HUES64 (cell line): ENCODE data around the gene GEN1. TPM values are rescaled to one million over a fixed set of nuclear protein-coding genes. Genes with fewer than 3 reads are reported as not detected.
A peak's percentile ranks its signal among the peaks of the same experiment; 100 is the strongest.

ENCODE experiments used
- H3K27ac ChIP-seq: 2 replicates; pipeline ENCODE4 v1.7.0; 2013; ENCODE audit warnings: low read depth, low read length, inconsistent platforms
- H3K27me3 ChIP-seq: 2 replicates; pipeline ENCODE4 v1.6.1; 2013; ENCODE audit warnings: mild to moderate bottlenecking, low read length; ENCODE audit not compliant: insufficient read depth
- H3K36me3 ChIP-seq: 2 replicates; pipeline ENCODE4 v1.6.1; 2013; ENCODE audit warnings: mild to moderate bottlenecking, low read length; ENCODE audit not compliant: insufficient read depth
- H3K4me1 ChIP-seq: 2 replicates; pipeline ENCODE4 v1.6.1; 2013; ENCODE audit warnings: mild to moderate bottlenecking, low read length, moderate library complexity; ENCODE audit not compliant: insufficient read depth
- H3K4me3 ChIP-seq: 2 replicates; pipeline ENCODE4 v1.5.1; 2013; ENCODE audit warnings: mild to moderate bottlenecking, low read length, moderate library complexity
- H3K9ac ChIP-seq: 2 replicates; pipeline ENCODE4 v1.6.1; 2013; ENCODE audit warnings: mild to moderate bottlenecking, low read depth, low read length
- H3K9me3 ChIP-seq: 2 replicates; pipeline ENCODE4 v1.6.1; 2013; ENCODE audit warnings: low read depth, low read length; ENCODE audit not compliant: insufficient read depth
- WGBS: fragments of 150-250, 120-280 bp; methylation state at CpG from one replicate; pipeline ENCODE4 v1.1.7; 2013; ENCODE audit warnings: missing lambda C conversion rate; 5-methylcytosine and 5-hydroxymethylcytosine counted together
- polyA plus RNA-seq, 2 experiments: library from polyadenylated mRNA; stranded (reverse); fragments of 50-300 nt; gene quantifications; one replicate each; pipeline ENCODE4 v1.2.3, GENCODE V29; 2013

GEN1 gene, protein sequence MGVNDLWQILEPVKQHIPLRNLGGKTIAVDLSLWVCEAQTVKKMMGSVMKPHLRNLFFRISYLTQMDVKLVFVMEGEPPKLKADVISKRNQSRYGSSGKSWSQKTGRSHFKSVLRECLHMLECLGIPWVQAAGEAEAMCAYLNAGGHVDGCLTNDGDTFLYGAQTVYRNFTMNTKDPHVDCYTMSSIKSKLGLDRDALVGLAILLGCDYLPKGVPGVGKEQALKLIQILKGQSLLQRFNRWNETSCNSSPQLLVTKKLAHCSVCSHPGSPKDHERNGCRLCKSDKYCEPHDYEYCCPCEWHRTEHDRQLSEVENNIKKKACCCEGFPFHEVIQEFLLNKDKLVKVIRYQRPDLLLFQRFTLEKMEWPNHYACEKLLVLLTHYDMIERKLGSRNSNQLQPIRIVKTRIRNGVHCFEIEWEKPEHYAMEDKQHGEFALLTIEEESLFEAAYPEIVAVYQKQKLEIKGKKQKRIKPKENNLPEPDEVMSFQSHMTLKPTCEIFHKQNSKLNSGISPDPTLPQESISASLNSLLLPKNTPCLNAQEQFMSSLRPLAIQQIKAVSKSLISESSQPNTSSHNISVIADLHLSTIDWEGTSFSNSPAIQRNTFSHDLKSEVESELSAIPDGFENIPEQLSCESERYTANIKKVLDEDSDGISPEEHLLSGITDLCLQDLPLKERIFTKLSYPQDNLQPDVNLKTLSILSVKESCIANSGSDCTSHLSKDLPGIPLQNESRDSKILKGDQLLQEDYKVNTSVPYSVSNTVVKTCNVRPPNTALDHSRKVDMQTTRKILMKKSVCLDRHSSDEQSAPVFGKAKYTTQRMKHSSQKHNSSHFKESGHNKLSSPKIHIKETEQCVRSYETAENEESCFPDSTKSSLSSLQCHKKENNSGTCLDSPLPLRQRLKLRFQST
- polyA plus RNA-seq (2013, experiment 1 of 2) = 12.4 TPM
- 12.1 TPM for polyA plus RNA-seq (2013, experiment 2 of 2)

DNA sequence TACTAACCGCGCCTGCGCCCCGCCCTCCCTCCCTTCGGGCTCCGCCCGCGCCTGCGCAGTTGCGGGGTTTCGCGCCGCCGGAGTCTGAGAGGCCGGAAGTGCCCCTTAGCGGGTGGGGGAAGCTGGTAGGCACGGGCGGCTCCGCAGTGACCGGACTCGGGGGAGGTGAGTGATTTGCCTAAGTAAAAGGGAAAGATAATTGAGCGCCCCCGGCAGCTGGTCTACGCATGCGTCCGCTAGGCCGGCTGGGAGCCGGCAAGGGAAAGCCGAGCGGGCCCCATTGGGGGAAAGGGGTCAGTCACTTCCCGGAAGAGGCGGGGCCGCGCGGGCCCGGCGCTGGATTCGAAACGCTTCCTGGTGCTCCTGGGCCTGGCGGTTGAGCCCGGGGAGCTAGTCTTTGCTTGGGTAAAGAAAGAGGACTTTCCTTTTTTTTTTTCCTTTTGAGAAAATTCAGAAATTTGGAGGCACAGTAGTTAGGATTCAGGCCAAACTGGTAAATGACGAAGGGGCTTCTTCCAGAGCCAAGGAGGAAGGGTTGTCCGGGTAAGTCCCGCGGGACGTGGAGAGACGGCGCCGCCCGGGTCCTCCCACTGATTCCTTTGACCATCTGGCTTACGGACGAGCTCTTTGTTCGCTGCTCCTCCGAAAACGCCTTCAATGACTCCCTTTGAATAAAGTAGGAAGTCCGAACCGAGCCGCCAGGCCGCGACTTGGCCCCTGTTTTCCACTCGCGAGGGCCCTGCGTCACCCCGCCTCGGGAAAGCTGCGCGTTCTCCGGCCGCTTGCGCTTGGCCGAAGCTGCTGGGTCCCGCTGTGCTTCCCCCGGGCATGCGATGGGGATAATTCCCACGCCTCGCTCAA lies at the start of gene GEN1, which contains the start of gene SMC6:
TSS of gene GEN1 (plus strand) at position 336 of the 861 bp plus-strand sequence. CDS start 5,806 bp downstream, outside the sequence.
TSS of gene SMC6 (minus strand) at position 8 of the 861 bp plus-strand sequence. CDS start 7,864 bp downstream, outside the sequence.
- Histone ChIP-seq H3K4me3 (peak within 1 kb of the TSS; percentile 100), H3K36me3 (no peaks in the 10 kb centered on the region), H3K4me1 (peaks cover 33% of the 10 kb centered on the region), H3K27me3 (no peaks in the 10 kb centered on the region), H3K9ac (peak within 1 kb of the TSS; percentile 97), H3K27ac (peak within 1 kb of the TSS; percentile 99), H3K9me3 (no peaks in the 10 kb centered on the region)
- WGBS = under 1% methylated on average over 76 of the region's 76 CpGs

DNA sequence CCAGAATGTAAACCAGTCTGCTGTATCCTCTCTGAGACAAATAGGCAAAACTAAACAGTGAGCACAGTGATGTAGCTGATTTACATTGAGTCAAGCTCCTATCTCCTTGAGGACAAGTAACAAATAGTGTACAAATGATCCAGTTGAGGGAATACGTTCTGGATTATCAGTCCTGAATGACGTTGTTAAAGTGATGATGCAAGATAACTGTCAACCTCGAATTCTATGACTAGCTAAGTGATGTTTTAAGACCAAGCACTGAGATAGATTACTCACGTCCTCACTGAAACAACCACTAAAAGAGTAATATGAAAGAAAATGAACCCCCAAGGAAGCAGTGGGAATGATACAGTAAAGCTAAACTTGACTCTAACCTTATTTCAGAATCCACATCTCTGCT lies 47.1 kb upstream of the GEN1 start:
- Histone ChIP-seq H3K36me3 (peaks cover 99% of the 10 kb centered on the region), H3K9me3 (no peaks in the 10 kb centered on the region), H3K27me3 (no peaks in the 10 kb centered on the region), H3K27ac (no peak overlapping the region), H3K4me3 (no peak overlapping the region), H3K4me1 (no peaks in the 10 kb centered on the region), H3K9ac (no peak overlapping the region)
- WGBS = 95% methylated on average over 4 of the region's 4 CpGs

DNA sequence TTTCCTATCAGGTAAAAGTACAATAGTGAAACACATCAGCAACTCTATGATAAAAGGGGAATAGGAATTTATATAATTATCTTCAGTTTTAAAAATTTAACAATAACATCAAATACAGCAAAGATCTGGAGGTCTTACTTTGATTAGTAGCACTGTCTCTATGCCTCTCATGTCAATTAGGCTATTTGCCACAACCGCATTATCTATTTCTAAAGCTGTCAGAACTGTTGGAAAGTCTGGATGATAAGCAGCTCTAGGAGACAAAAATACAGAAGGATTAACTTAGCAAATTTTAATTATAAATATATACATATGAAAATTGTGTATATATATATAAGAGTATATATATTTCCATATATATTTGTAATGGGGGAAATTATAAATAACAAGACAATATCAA lies 45.4 kb upstream of the GEN1 start:
- H3K36me3 ChIP-seq = peaks cover 99% of the 10 kb centered on the region
- 100% methylated on average over 1 of the region's 1 CpG for WGBS
- no peak overlapping the region for H3K9ac ChIP-seq
- no peaks in the 10 kb centered on the region for H3K9me3 ChIP-seq
- H3K27ac ChIP-seq = no peak overlapping the region
- no peaks in the 10 kb centered on the region for H3K4me1 ChIP-seq
- no peak overlapping the region for H3K4me3 ChIP-seq
- H3K27me3 ChIP-seq = no peaks in the 10 kb centered on the region

DNA sequence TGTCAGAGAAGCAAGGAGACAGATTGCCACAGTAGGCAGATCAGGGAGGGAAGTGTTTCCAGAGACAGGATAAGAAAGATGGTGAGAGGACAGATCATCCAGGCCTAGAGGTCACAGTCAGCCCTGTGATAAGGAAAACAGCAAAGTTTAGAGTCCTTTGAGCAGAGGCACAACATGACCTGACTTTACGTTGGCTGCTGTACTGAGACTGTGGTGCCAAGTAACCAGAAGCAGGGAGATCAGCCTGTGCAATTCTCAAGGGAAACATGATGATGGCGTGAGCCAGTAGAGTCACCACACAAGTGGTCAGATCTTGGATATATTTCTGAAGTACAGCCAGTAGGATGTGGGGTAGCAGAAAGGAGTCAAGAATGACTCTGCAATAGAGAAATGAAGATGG lies 44.0 kb upstream of the GEN1 start:
- Histone ChIP-seq H3K9ac (no peak overlapping the region), H3K4me3 (no peak overlapping the region), H3K36me3 (peaks cover 99% of the 10 kb centered on the region), H3K4me1 (no peaks in the 10 kb centered on the region), H3K27me3 (no peaks in the 10 kb centered on the region), H3K9me3 (no peaks in the 10 kb centered on the region), H3K27ac (no peak overlapping the region)
- 93% methylated on average over 2 of the region's 2 CpGs for WGBS

DNA sequence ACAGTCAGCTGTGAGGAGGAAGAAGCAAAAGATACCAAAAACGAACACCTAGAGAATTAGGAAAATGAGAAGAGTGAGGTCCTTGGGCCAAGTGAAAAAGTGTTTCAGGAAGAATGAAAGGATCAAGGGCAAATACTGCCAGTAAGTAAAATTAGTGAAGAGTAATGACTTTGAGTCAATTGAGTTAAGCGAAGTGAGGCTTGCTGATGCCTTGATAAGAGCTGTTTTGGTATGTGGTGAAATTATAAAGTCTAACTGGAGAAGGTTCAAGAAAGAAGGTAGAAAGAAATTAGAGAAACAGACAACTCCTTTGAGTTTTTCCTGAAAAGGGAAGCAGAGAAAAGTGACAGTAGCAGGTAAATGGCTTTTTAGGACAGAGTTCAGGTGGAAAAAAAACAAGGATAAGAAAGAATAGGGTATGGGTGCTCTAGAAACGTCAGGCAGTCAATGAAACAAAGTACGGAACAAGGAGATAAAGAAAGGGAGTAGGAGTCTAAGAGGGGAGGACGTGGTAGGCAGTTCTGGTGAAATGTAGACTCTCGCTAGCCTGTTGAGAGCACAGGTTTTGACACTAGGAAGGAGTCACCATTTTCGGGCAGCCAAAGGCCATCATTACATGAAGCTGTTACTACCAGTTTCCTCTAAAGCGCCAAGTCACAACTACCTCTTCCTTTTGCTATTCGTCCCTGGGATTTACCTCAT lies 43.2 kb upstream of the GEN1 start:
- H3K9me3 ChIP-seq = no peaks in the 10 kb centered on the region
- no peaks in the 10 kb centered on the region for H3K4me1 ChIP-seq
- no peaks in the 10 kb centered on the region for H3K27me3 ChIP-seq
- WGBS = 91% methylated on average over 8 of the region's 9 CpGs
- no peak overlapping the region for H3K9ac ChIP-seq
- peaks cover 99% of the 10 kb centered on the region for H3K36me3 ChIP-seq
- no peak overlapping the region for H3K4me3 ChIP-seq
- no peak overlapping the region for H3K27ac ChIP-seq

DNA sequence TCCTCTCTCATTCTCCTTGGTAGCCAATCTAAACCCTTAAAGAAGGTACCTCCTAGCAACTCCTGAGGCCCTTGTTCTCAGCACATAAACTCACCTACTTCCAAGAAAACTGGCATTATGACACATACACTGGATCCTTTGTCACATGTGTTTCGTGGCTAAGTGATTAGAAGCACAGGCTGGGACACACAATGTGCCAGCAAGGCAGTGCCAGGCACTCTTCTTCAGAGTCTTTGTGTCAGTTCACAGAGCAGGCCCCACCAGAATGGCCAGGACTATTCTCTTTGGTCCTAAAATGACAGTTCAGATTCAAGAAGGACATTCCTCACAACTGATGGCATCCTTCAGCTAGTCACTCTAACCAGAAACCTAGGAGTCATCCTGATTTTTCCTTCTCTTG lies 40.6 kb upstream of the GEN1 start:
- Histone ChIP-seq H3K36me3 (peaks cover 98% of the 10 kb centered on the region), H3K27me3 (no peaks in the 10 kb centered on the region), H3K9me3 (no peaks in the 10 kb centered on the region), H3K4me3 (no peak overlapping the region), H3K27ac (no peak overlapping the region), H3K4me1 (no peaks in the 10 kb centered on the region), H3K9ac (no peak overlapping the region)
- 96% methylated on average over 1 of the region's 1 CpG for WGBS

DNA sequence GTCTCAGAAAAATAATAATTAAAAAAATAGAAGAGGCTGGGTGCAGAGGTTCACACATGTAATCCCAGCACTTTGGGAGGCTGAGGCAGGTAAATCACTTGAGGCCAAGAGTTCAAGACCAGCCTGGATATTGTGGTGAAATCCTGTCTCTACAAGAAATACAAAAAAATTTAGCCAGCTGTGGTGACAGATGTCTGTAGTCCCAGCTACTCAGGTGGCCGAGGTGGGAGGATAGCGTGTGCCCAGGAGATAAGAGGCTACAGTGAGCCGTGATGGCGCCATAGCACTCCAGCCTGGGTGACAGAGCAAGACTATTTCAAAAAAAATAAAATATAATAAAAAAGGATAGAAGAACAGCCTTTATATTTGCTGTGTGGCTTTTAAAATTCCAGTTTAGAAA lies 36.3 kb upstream of the GEN1 start:
- H3K36me3 ChIP-seq = peaks cover 97% of the 10 kb centered on the region
- H3K9ac ChIP-seq = no peak overlapping the region
- no peaks in the 10 kb centered on the region for H3K4me1 ChIP-seq
- 92% methylated on average over 3 of the region's 4 CpGs for WGBS
- no peak overlapping the region for H3K27ac ChIP-seq
- H3K9me3 ChIP-seq = no peaks in the 10 kb centered on the region
- H3K27me3 ChIP-seq = no peaks in the 10 kb centered on the region
- no peak overlapping the region for H3K4me3 ChIP-seq

DNA sequence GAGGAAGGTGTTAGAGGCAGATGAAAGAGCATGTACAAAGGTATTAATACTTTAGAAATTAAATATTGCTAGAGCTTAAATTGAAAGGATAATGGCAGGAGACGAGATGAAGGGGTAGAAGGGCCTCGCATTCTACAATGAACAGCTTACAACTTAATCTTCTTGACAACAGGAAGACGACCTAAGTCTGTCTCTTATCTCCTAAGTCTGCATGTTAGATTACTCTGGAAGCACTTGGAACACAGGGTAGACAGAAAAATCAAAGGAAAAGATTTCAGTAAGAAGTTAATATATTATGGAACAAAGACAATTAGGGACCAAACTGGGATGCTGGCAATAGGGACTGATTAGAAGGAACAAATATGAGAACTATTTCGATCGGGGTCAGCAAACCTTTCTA lies 35.2 kb upstream of the GEN1 start:
- WGBS = 88% methylated on average over 5 of the region's 5 CpGs
- H3K27ac ChIP-seq = no peak overlapping the region
- peaks cover 96% of the 10 kb centered on the region for H3K36me3 ChIP-seq
- H3K27me3 ChIP-seq = no peaks in the 10 kb centered on the region
- H3K9me3 ChIP-seq = no peaks in the 10 kb centered on the region
- H3K9ac ChIP-seq = no peak overlapping the region
- H3K4me3 ChIP-seq = no peak overlapping the region
- H3K4me1 ChIP-seq = no peaks in the 10 kb centered on the region

DNA sequence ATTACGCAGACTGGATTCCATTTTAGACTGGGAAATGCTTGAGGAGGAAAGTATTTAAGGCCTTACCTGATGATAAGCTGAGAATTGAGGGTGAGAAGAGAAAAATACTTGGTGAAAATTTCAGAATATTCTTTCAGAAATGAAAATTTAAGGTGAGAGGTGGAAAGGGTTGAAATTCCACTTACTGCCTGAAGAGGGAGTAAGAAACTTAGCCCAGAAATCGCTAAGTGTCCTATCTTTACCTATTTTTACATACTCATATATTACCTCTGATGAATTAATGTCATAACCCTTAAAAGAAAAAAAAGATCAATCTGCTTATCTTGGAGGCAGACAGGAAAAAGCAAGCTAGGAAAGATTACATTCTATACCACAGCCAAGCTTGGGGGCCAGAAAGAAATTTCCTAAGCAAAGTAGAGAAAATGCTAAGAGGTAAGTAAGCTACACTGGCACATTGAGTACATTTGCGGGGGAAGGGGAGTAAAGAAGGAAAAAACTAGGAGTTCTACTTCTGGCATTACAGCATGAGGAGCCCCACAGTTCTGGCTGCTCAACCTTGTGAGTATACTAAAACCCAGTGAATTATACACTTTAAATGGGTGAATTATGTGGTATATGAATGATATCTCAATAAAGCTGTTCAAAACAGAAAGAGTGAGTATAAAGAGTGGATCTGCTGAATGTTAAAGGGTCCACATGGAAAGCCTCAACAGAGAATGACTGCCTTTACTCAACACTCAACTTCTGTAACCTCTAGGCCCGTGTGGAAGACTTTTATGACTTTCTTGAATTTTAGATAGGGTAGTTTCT lies 34.2 kb upstream of the GEN1 start:
- no peak overlapping the region for H3K4me3 ChIP-seq
- peaks cover 96% of the 10 kb centered on the region for H3K36me3 ChIP-seq
- H3K9me3 ChIP-seq = no peaks in the 10 kb centered on the region
- 84% methylated on average over 3 of the region's 4 CpGs for WGBS
- H3K9ac ChIP-seq = no peak overlapping the region
- no peaks in the 10 kb centered on the region for H3K4me1 ChIP-seq
- no peaks in the 10 kb centered on the region for H3K27me3 ChIP-seq
- H3K27ac ChIP-seq = no peak overlapping the region
